Kidney (tissue), 14 donors: ENCODE results near the gene KRTAP29-1. TPM values are rescaled to one million over a fixed set of nuclear protein-coding genes. Genes with fewer than 3 reads are reported as not detected.
A peak's percentile ranks its signal among the peaks of the same experiment; 100 is the strongest.

Experiments
- DNase-seq, 5 donors: peaks; one replicate each; pipeline ENCODE4 v3.0.0-alpha.2; 2013 to 2020
- FAIRE-seq: peaks from 2 replicates; lab custom pipeline; 2012; peaks lifted over from hg19 to GRCh38; lab: Jason Lieb, UNC
- H3K27ac ChIP-seq, 2 donors: one replicate each; pipeline ENCODE4 v1.7.0; 2013; ENCODE audit warnings: low read depth in 2 of 2, low read length in 2 of 2, inconsistent platforms in 1 of 2
- H3K27me3 ChIP-seq: one replicate; pipeline ENCODE4 v1.7.1; 2013; ENCODE audit warnings: low read length, inconsistent platforms; ENCODE audit not compliant: control insufficient read depth, insufficient read depth
- H3K36me3 ChIP-seq, 3 donors: one replicate each; pipeline versions ENCODE4 v1.7.0 to v1.7.1; 2013; ENCODE audit warnings: low read length in 3 of 3, control low read depth in 1 of 3, inconsistent platforms in 1 of 3; ENCODE audit not compliant: insufficient read depth in 3 of 3, control insufficient read depth in 2 of 3
- H3K4me1 ChIP-seq, 3 donors: one replicate each; pipeline versions ENCODE4 v1.7.0 to v1.7.1; 2013; ENCODE audit warnings: low read length in 3 of 3, inconsistent platforms in 1 of 3, low read depth in 1 of 3; ENCODE audit not compliant: control insufficient read depth in 2 of 3, insufficient read depth in 2 of 3
- H3K4me3 ChIP-seq, 3 donors: one replicate each; pipeline versions ENCODE4 v1.7.0 to v1.8.1; 2013; ENCODE audit warnings: low read length in 3 of 3, control low read depth in 1 of 3, inconsistent platforms in 1 of 3
- H3K9ac ChIP-seq, 3 donors: one replicate each; pipeline versions ENCODE4 v1.7.0 to v1.7.1; 2013; ENCODE audit warnings: low read length in 3 of 3, control low read depth in 1 of 3, inconsistent platforms in 1 of 3
- H3K9me3 ChIP-seq, 3 donors: one replicate each; pipeline versions ENCODE4 v1.7.0 to v1.7.1; 2013; ENCODE audit warnings: low read length in 3 of 3, control low read depth in 1 of 3, inconsistent platforms in 1 of 3; ENCODE audit not compliant: control insufficient read depth in 2 of 3, insufficient read depth in 1 of 3
- intact Hi-C: fragments of 100-400 bp; cut with DNase I; formaldehyde crosslinking; loops from one replicate; pipeline ENCODE4 v1.11.1; 2022
- polyA plus RNA-seq: library from polyadenylated mRNA; stranded (reverse); fragments of 350-450 nt; fragmentation: Illumina TruSeq; extraction: RNeasy Lipid Tissue Mini Kit (QIAGEN cat#74804); gene quantifications from one replicate; pipeline ENCODE4 v1.2.3, GENCODE V29; 2014; ENCODE audit warnings: low read depth, low replicate concordance; ENCODE audit not compliant: insufficient read depth
- total RNA-seq: library from RNA; stranded (reverse); fragmentation: NEBNext Ultra II Directional; extraction: Animal tissue kit (Norgen Biotek cat#: 25700); gene quantifications from one replicate; pipeline ENCODE4 v1.2.1, GENCODE V29; 2021
- TF ChIP-seq, protein P1 (sequence below): IDR thresholded peaks from 3 replicates; pipeline ENCODE4 v1.5.1; 2012; ENCODE audit warnings: mild to moderate bottlenecking, moderate library complexity, borderline replicate concordance; ENCODE audit not compliant: insufficient read depth; ENCODE audit errors: extremely low read depth
- donor health status: control.
- donor health status: control.
- donor health status: control.
- donor health status: control.
- donor health status: control.
- donor health status: DM: yes; HTN: yes; CAD: no.
- donor health status: Normal renal cell carcinoma (clear cell type).

KRTAP29-1 gene
- total and polyA plus RNA-seq, 2 donors from 2014 or later = not detected

DNA sequence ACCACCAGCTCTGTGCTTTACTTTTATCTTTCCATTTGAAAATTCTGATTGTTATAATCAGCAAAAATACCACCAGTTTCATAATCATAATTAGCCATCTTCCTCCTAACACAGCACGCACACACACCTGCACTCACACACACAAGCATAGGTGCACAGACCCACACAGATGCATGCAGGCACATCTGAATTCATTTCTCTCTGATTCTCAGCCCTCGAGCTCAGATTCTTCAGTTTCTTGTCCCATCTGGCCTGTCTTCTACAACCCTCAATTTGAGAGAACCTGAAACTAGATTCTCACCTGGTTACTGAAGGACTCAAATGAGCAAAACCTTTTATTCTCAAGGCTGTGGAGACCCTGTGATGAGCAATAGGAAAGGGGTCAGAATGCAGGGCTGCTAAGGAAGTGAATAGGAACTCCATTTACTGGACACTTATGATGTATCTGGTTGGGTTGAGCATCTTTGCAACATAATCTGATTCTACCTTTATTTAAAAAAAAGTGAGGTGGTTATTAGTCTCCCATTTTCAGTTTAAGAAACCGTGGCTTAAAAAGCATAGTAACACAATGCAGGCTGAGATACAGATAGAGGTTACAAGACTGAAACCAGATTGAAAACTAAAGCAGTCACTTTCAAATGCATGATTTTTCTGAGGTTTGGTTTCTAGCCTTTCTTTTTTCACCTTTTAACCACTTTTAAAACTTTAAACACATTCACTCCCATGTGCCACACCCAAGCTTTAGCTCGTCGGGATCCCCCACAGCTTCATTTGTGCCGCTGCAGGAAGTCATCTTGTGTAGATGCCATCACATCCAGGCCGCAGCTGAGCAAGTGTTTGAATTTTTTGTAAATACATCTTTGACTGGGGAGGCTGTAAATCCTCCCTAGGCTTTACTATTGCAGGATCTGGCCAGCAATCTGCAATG, 38.5 kb upstream of the KRTAP29-1 start:
- no peaks in the 10 kb centered on the region for H3K36me3 ChIP-seq
- FAIRE-seq (no peak), DNase-seq (no peak)
- H3K4me1 ChIP-seq = peaks cover 0 to 2% (median 2%) of the 10 kb centered on the region in 3 donors
- no peaks in the 10 kb centered on the region for H3K9me3 ChIP-seq
- H3K4me3 ChIP-seq = no peak overlapping the region
- no peaks in the 10 kb centered on the region for H3K27me3 ChIP-seq
- H3K27ac ChIP-seq = no peak overlapping the region
- intact Hi-C loops = no loop called here
- TF ChIP-seq, protein P1, sequence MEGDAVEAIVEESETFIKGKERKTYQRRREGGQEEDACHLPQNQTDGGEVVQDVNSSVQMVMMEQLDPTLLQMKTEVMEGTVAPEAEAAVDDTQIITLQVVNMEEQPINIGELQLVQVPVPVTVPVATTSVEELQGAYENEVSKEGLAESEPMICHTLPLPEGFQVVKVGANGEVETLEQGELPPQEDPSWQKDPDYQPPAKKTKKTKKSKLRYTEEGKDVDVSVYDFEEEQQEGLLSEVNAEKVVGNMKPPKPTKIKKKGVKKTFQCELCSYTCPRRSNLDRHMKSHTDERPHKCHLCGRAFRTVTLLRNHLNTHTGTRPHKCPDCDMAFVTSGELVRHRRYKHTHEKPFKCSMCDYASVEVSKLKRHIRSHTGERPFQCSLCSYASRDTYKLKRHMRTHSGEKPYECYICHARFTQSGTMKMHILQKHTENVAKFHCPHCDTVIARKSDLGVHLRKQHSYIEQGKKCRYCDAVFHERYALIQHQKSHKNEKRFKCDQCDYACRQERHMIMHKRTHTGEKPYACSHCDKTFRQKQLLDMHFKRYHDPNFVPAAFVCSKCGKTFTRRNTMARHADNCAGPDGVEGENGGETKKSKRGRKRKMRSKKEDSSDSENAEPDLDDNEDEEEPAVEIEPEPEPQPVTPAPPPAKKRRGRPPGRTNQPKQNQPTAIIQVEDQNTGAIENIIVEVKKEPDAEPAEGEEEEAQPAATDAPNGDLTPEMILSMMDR = no peak
- H3K9ac ChIP-seq = no peak overlapping the region

DNA sequence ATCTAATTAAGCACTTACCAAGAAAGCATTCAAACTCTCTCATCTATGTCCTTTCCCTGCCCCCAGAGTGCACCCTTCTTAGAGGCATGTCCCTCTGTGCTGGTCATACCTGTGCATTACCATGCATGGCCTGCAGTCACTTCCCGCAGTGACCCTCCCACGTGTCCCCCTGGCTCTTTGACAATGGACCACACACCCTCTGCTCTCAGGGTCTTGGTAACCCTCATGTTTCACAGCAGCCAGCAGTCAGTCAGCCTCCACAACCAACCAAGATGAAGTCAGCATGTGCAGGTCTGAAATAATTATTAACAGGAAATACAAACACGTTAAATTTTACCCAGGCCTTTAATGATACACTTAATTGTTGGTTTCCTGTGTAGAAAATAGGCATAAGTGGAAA, 37.8 kb upstream of the KRTAP29-1 start:
- Histone ChIP-seq H3K27ac (peak overlapping the region in 1 of 2 donors; percentile 7), H3K27me3 (no peaks in the 10 kb centered on the region), H3K9ac (no peak overlapping the region), H3K9me3 (no peaks in the 10 kb centered on the region), H3K36me3 (no peaks in the 10 kb centered on the region), H3K4me1 (peaks cover 0 to 2% (median 2%) of the 10 kb centered on the region in 3 donors), H3K4me3 (no peak overlapping the region)
- FAIRE-seq (no peak), DNase-seq (peak in 4 of 5 donors; percentile 76 to 87 (median 81))
- intact Hi-C loops = no loop called here
- TF ChIP-seq, protein P1 = no peak

DNA sequence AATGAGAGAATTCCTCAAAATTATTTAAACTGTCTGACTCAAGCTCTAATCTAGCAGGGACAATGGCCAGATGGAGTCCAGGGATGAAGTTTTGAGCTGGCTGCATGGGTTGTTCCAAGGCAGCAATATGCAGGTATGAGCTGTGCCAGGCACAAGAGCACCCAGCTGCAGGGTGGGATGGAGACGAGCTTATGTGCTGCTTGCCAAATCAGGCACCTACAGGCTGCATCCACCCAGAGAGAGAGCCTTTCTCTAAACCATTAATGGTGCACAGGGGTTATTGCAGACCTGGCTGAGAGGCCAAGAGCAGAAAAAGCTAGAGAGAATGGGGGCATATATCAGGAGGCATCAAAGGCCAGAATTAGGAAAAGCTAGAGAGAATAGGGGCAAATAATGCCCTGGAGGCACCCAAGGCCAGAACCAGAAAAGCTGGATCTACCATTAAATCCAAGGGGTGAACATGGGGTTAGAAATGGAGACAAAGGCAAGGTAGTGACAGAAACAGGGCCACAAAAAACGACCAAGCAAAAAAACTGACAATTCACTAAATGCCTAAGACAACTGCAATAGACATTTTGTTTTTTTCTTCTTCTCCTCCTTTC, 37.0 kb upstream of the KRTAP29-1 start:
- Histone ChIP-seq H3K4me3 (no peak overlapping the region), H3K4me1 (peaks cover 0 to 2% (median 2%) of the 10 kb centered on the region in 3 donors), H3K9me3 (no peaks in the 10 kb centered on the region), H3K27ac (no peak overlapping the region), H3K36me3 (no peaks in the 10 kb centered on the region), H3K27me3 (no peaks in the 10 kb centered on the region), H3K9ac (no peak overlapping the region)
- intact Hi-C loops = no loop called here
- peak in 1 of 5 donors; percentile 51 for DNase-seq
- no peak for FAIRE-seq
- TF ChIP-seq, protein P1 = no peak
